HepG2 (cell line): ENCODE data around the gene ADPRHL1. TPM values are rescaled to one million over a fixed set of nuclear protein-coding genes. Genes with fewer than 3 reads are reported as not detected.
A peak's percentile ranks its signal among the peaks of the same experiment; 100 is the strongest.

Experiments
- ATAC-seq: fragments of 200-7000 bp; cut with Tn5 transposase; 3 replicates; pipeline ENCODE4 v1.9.1; 2020; ENCODE audit warnings: mild to moderate bottlenecking, moderate library complexity
- BruUV-seq: library from RNA; stranded (reverse); fragments of 400-500 nt; replicated peaks from 2 replicates; lab custom pipeline; 2021; lab: Mats Ljungman, UMichigan
- CTCF ChIA-PET: fragments of 300-600 bp; formaldehyde crosslinking; extraction: SDS; loops from one replicate; lab custom pipeline; 2021; ENCODE audit warnings: low total read pairs, inconsistent platforms, low intra/inter-chr PET ratio; lab: Yijun Ruan, JAX
- POLR2A ChIA-PET: fragments of 350-600 bp; sonication (Branson Sonifier 250); formaldehyde crosslinking; loops from one replicate; lab custom pipeline; 2020; ENCODE audit warnings: antibody characterized with exemption, inconsistent platforms; lab: Yijun Ruan, JAX
- DNase-seq: peaks from one replicate; pipeline ENCODE4 v3.0.0-alpha.2; 2015; ENCODE audit warnings: low spot score
- FAIRE-seq: peaks from 3 replicates; lab custom pipeline; 2011; peaks lifted over from hg19 to GRCh38; lab: Jason Lieb, UNC
- H2AFZ ChIP-seq: one replicate; pipeline ENCODE4 v1.6.1; 2011; ENCODE audit warnings: low read length, inconsistent platforms
- H3K27ac ChIP-seq: fragments of 300-600 bp; 3 replicates; pipeline ENCODE4 v1.8.0; 2011; ENCODE audit warnings: mixed run types, mild to moderate bottlenecking, mixed read lengths, low read length, inconsistent platforms; ENCODE audit not compliant: insufficient read depth; ENCODE audit errors: extremely low read length
- H3K27me3 ChIP-seq, 2 experiments: fragments of 200-600 bp in 1 of 2; 2 replicates in 1 of 2; 3 replicates in 1 of 2; pipeline versions ENCODE4 v1.6.0 to v1.8.0; 2011; ENCODE audit warnings: low read length in 2 of 2, mild to moderate bottlenecking in 2 of 2, moderate library complexity in 2 of 2, inconsistent platforms in 1 of 2; ENCODE audit not compliant: insufficient read depth in 2 of 2, control insufficient read depth in 1 of 2
- H3K36me3 ChIP-seq, 2 experiments: fragments of 200-600 bp in 1 of 2; replicated peaks in 1 of 2; 2 replicates in 1 of 2; 3 replicates in 1 of 2; pipeline versions ENCODE4 v1.5.1 to v1.8.0; 2011; ENCODE audit warnings: low read length in 2 of 2, inconsistent platforms in 1 of 2; ENCODE audit not compliant: insufficient read depth in 2 of 2, control insufficient read depth in 1 of 2
- H3K4me1 ChIP-seq: 2 replicates; pipeline ENCODE4 v1.5.1; 2012; ENCODE audit warnings: low read length, inconsistent platforms; ENCODE audit not compliant: insufficient read depth
- H3K4me2 ChIP-seq: 2 replicates; pipeline ENCODE4 v1.6.0; 2011; ENCODE audit warnings: low read depth, low read length, inconsistent platforms
- H3K4me3 ChIP-seq, 3 experiments: fragments of 200-600 bp in 1 of 3; sonication (generic), shearing (Covaris generic) in 1 of 3; replicated peaks in 1 of 3; 2 replicates each; pipeline ENCODE4 v1.5.1; 2011 to 2016; ENCODE audit warnings: low read length in 3 of 3, inconsistent platforms in 2 of 3, low read depth in 2 of 3, mild to moderate bottlenecking in 2 of 3, control low read depth in 1 of 3, mixed read lengths in 1 of 3; ENCODE audit not compliant: insufficient read depth in 1 of 3
- H3K79me2 ChIP-seq: one replicate; pipeline ENCODE4 v1.6.1; 2011; ENCODE audit warnings: low read length, inconsistent platforms; ENCODE audit not compliant: insufficient read depth
- H3K9ac ChIP-seq: 2 replicates; pipeline ENCODE4 v1.6.0; 2011; ENCODE audit warnings: mild to moderate bottlenecking, low read depth, low read length, inconsistent platforms; ENCODE audit not compliant: insufficient read depth
- H3K9me3 ChIP-seq: 2 replicates; pipeline ENCODE4 v1.5.1; 2012; ENCODE audit warnings: mild to moderate bottlenecking, low read length
- H4K20me1 ChIP-seq: 2 replicates; pipeline ENCODE4 v1.6.0; 2011; ENCODE audit warnings: inconsistent platforms, mild to moderate bottlenecking, low read length, moderate library complexity; ENCODE audit not compliant: insufficient read depth
- FOXA1 ChIP-seq, 2 experiments: fragments of 450-650 bp in 1 of 2; sonication (generic) in 1 of 2; formaldehyde crosslinking in 1 of 2; IDR thresholded peaks; 2 replicates each; pipeline versions ENCODE4 v1.4.0 to v1.6.1; 2016 to 2020; ENCODE audit warnings: missing genetic modification reagents in 1 of 2
- GABPA ChIP-seq, 2 experiments: IDR thresholded peaks; 2 replicates each; pipeline ENCODE4 v1.6.1; 2011 to 2016; ENCODE audit warnings: low read depth in 2 of 2, low read length in 1 of 2, missing biosample characterization in 1 of 2, missing genetic modification characterization in 1 of 2
- HOMEZ ChIP-seq: IDR thresholded peaks from 2 replicates; pipeline ENCODE4 v1.6.1; 2016; ENCODE audit warnings: low read depth
- MAFK ChIP-seq, 2 experiments: IDR thresholded peaks in 1 of 2; conservative IDR thresholded peaks in 1 of 2; 2 replicates each; pipeline ENCODE4 v1.6.1; 2011; ENCODE audit warnings: improper control_type of control experiment in 2 of 2, low read length in 2 of 2
- ZNF34 ChIP-seq: sonication (generic); formaldehyde crosslinking; IDR thresholded peaks from 2 replicates; pipeline ENCODE4 v1.4.0; 2020; ENCODE audit warnings: mild to moderate bottlenecking, missing genetic modification reagents, borderline replicate concordance
- WGBS: methylation state at CpG from one replicate; pipeline ENCODE4 v1.1.6; 2017; ENCODE audit warnings: low lambda C conversion rate; 5-methylcytosine and 5-hydroxymethylcytosine counted together
- in situ Hi-C: cut with HindIII; loops from 2 replicates; pipeline ENCODE4 v1.10.0; 2017; ENCODE audit warnings: low pct_unique_long_range_greater_than_20kb; ENCODE audit not compliant: extremely low pct_ligation_motif_present
- intact Hi-C: fragments of 100-400 bp; cut with micrococcal nuclease; formaldehyde crosslinking; loops from one replicate; pipeline ENCODE4 v1.10.0; 2022; ENCODE audit not compliant: unreplicated experiment
- polyA plus RNA-seq, 8 experiments: library from polyadenylated mRNA; depleted of rRNA in 3 of 8; stranded (reverse) in 7 of 8; unstranded in 1 of 8; fragments of >200 nt; fragmentation: Illumina TruSeq in 4 of 8; extraction: Trizol in 4 of 8; gene quantifications; 2 replicates each; pipeline versions ENCODE4 v1.2.1 to v1.2.3, GENCODE V29; 2011 to 2016; ENCODE audit warnings: low read depth in 4 of 8, missing spikeins in 1 of 8, mixed read lengths in 1 of 8; ENCODE audit not compliant: insufficient read depth in 1 of 8
- total RNA-seq, 5 experiments: library from RNA; depleted of rRNA; stranded (reverse); fragments of >200 nt; fragmentation: Illumina TruSeq; extraction: Trizol; gene quantifications; 2 replicates each; pipeline ENCODE4 v1.2.3, GENCODE V29; 2016; ENCODE audit warnings: low read depth in 1 of 5
- TF ChIP-seq, protein P1 (sequence below): sonication (generic); formaldehyde crosslinking; IDR thresholded peaks from 2 replicates; pipeline ENCODE4 v1.5.0; 2020; ENCODE audit warnings: missing genetic modification reagents
- TF ChIP-seq, protein P2 (sequence below): sonication (generic); formaldehyde crosslinking; IDR thresholded peaks from 2 replicates; pipeline ENCODE4 v1.5.0; 2020; ENCODE audit warnings: mild to moderate bottlenecking, missing genetic modification reagents
- TF ChIP-seq, protein P3 (sequence below): sonication (generic); formaldehyde crosslinking; IDR thresholded peaks from 2 replicates; pipeline ENCODE4 v1.5.1; 2020; ENCODE audit warnings: mild to moderate bottlenecking, missing genetic modification reagents, moderate library complexity

Gene ADPRHL1
- total and polyA plus RNA-seq, 2 of the 13 experiments (the other 11 are each of a cell fraction or from before 2014, with no cell fraction given), result 0.34 to 0.40 TPM

- TF ChIP-seq, protein P1, sequence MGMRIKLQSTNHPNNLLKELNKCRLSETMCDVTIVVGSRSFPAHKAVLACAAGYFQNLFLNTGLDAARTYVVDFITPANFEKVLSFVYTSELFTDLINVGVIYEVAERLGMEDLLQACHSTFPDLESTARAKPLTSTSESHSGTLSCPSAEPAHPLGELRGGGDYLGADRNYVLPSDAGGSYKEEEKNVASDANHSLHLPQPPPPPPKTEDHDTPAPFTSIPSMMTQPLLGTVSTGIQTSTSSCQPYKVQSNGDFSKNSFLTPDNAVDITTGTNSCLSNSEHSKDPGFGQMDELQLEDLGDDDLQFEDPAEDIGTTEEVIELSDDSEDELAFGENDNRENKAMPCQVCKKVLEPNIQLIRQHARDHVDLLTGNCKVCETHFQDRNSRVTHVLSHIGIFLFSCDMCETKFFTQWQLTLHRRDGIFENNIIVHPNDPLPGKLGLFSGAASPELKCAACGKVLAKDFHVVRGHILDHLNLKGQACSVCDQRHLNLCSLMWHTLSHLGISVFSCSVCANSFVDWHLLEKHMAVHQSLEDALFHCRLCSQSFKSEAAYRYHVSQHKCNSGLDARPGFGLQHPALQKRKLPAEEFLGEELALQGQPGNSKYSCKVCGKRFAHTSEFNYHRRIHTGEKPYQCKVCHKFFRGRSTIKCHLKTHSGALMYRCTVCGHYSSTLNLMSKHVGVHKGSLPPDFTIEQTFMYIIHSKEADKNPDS, result 0 out of 2 replicates have a peak, but pooled peaks have one; percentile 31
- TF ChIP-seq, protein P2, sequence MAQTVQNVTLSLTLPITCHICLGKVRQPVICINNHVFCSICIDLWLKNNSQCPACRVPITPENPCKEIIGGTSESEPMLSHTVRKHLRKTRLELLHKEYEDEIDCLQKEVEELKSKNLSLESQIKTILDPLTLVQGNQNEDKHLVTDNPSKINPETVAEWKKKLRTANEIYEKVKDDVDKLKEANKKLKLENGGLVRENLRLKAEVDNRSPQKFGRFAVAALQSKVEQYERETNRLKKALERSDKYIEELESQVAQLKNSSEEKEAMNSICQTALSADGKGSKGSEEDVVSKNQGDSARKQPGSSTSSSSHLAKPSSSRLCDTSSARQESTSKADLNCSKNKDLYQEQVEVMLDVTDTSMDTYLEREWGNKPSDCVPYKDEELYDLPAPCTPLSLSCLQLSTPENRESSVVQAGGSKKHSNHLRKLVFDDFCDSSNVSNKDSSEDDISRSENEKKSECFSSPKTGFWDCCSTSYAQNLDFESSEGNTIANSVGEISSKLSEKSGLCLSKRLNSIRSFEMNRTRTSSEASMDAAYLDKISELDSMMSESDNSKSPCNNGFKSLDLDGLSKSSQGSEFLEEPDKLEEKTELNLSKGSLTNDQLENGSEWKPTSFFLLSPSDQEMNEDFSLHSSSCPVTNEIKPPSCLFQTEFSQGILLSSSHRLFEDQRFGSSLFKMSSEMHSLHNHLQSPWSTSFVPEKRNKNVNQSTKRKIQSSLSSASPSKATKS, result no peak
- no peak for TF ChIP-seq MAFK (conservative IDR thresholded peaks at IDR 0.05 in 1 of 2, IDR thresholded peaks at IDR 0.05 in 1 of 2; ENCODE audit: low read length in 2 of 2)
- TF ChIP-seq FOXA1 (IDR thresholded peaks at IDR 0.05), result no peak
- peak; percentile 53; the same call in 1 of the 2 replicates for TF ChIP-seq FOXA1 (CRISPR knock-in tag; IDR thresholded peaks at IDR 0.05)
- 0 out of 2 replicates have a peak, but pooled peaks have one; percentile 8 for TF ChIP-seq GABPA (IDR thresholded peaks at IDR 0.05; ENCODE audit: low read depth, low read length)
- TF ChIP-seq GABPA (CRISPR knock-in tag; IDR thresholded peaks at IDR 0.05; ENCODE audit: low read depth), result no peak
Measured at GRCh38 chr13:113446488-113446854, 6.8 kb downstream of the ADPRHL1 start (continued).

GRCh38 chr13:113445791-113446487 lies 7.3 kb downstream of the ADPRHL1 start:
- no peak overlapping the region for H3K27ac ChIP-seq
- in situ Hi-C loops, result no loop called here
- H3K4me1 ChIP-seq, result peaks cover 47% of the 10 kb centered on the region
- WGBS, result 74% methylated on average over 7 of the region's 19 CpGs
- no peak for FAIRE-seq
- intact Hi-C loops, result loop anchor here (5.0 kb wide), 1 partner anchor 49 kb away; no protein-coding TSS in a partner anchor
- peak overlapping the region; percentile 23; the same call in 1 of the 2 replicates for H3K4me2 ChIP-seq
- no peaks in the 10 kb centered on the region for H3K27me3 ChIP-seq
- H3K9ac ChIP-seq, result no peak overlapping the region
- H3K9me3 ChIP-seq, result no peaks in the 10 kb centered on the region
- BruUV-seq, result no TSS peak
- no peaks in the 10 kb centered on the region for H3K79me2 ChIP-seq
- H3K4me3 ChIP-seq, result no peak overlapping the region
- ATAC-seq, result no peak
- no peak for DNase-seq
- no peaks in the 10 kb centered on the region for H4K20me1 ChIP-seq
- H2AFZ ChIP-seq, result no peak overlapping the region
- ChIA-PET POLR2A (no interaction called here), CTCF (no interaction called here)
- H3K36me3 ChIP-seq, result no peaks in the 10 kb centered on the region
- no peak for TF ChIP-seq HOMEZ (CRISPR knock-in tag)
- TF ChIP-seq, protein P3, sequence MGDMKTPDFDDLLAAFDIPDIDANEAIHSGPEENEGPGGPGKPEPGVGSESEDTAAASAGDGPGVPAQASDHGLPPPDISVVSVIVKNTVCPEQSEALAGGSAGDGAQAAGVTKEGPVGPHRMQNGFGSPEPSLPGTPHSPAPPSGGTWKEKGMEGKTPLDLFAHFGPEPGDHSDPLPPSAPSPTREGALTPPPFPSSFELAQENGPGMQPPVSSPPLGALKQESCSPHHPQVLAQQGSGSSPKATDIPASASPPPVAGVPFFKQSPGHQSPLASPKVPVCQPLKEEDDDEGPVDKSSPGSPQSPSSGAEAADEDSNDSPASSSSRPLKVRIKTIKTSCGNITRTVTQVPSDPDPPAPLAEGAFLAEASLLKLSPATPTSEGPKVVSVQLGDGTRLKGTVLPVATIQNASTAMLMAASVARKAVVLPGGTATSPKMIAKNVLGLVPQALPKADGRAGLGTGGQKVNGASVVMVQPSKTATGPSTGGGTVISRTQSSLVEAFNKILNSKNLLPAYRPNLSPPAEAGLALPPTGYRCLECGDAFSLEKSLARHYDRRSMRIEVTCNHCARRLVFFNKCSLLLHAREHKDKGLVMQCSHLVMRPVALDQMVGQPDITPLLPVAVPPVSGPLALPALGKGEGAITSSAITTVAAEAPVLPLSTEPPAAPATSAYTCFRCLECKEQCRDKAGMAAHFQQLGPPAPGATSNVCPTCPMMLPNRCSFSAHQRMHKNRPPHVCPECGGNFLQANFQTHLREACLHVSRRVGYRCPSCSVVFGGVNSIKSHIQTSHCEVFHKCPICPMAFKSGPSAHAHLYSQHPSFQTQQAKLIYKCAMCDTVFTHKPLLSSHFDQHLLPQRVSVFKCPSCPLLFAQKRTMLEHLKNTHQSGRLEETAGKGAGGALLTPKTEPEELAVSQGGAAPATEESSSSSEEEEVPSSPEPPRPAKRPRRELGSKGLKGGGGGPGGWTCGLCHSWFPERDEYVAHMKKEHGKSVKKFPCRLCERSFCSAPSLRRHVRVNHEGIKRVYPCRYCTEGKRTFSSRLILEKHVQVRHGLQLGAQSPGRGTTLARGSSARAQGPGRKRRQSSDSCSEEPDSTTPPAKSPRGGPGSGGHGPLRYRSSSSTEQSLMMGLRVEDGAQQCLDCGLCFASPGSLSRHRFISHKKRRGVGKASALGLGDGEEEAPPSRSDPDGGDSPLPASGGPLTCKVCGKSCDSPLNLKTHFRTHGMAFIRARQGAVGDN, result 0 out of 2 replicates have a peak, but pooled peaks have one; percentile 3
- no peak for TF ChIP-seq ZNF34 (CRISPR knock-in tag)
